Hepatocyte (in vitro differentiated cells): Measurements from ENCODE around the gene NOXRED1.

Experiments
- EZH2 ChIP-seq: fragments of 200-600 bp; sonication (generic); IDR thresholded peaks from 2 replicates; pipeline ENCODE4 v1.6.1; 2016; ENCODE audit warnings: antibody characterized with exemption, mild to moderate bottlenecking, borderline replicate concordance
- EZH2phosphoT487 ChIP-seq: fragments of 200-600 bp; sonication (generic); IDR thresholded peaks from one replicate; pipeline ENCODE4 v1.6.1; 2018; ENCODE audit warnings: antibody characterized with exemption, mild to moderate bottlenecking, low read depth, moderate library complexity; ENCODE audit not compliant: unreplicated experiment, severe bottlenecking
- TF ChIP-seq, protein P1 (sequence below): fragments of 200-600 bp; sonication (generic); IDR thresholded peaks from 2 replicates; pipeline ENCODE4 v1.5.1; 2016; ENCODE audit warnings: antibody characterized with exemption, mild to moderate bottlenecking; ENCODE audit not compliant: poor library complexity

- TF ChIP-seq, protein P1, sequence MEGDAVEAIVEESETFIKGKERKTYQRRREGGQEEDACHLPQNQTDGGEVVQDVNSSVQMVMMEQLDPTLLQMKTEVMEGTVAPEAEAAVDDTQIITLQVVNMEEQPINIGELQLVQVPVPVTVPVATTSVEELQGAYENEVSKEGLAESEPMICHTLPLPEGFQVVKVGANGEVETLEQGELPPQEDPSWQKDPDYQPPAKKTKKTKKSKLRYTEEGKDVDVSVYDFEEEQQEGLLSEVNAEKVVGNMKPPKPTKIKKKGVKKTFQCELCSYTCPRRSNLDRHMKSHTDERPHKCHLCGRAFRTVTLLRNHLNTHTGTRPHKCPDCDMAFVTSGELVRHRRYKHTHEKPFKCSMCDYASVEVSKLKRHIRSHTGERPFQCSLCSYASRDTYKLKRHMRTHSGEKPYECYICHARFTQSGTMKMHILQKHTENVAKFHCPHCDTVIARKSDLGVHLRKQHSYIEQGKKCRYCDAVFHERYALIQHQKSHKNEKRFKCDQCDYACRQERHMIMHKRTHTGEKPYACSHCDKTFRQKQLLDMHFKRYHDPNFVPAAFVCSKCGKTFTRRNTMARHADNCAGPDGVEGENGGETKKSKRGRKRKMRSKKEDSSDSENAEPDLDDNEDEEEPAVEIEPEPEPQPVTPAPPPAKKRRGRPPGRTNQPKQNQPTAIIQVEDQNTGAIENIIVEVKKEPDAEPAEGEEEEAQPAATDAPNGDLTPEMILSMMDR, result no peak
- TF ChIP-seq EZH2phosphoT487 (no peak), EZH2 (no peak)
Observed at GRCh38 chr14:77457522-77458248, 34.4 kb upstream of the NOXRED1 start, which contains the start of the genes AHSA1 and VIPAS39.
